ENCODE data around the gene KCTD14. TPM values are rescaled to one million over a fixed set of nuclear protein-coding genes. Genes with fewer than 3 reads are reported as not detected.

KCTD14 gene
- total RNA-seq, 2 experiments from 2014 or later, result not detected

- H3K36me3 ChIP-seq (ENCODE audit: insufficient read depth, low read length), result no peaks in the 10 kb centered on the region
- H3K9me3 ChIP-seq (ENCODE audit: low read length), result no peaks in the 10 kb centered on the region
- no peaks in the 10 kb centered on the region for H3K79me2 ChIP-seq (ENCODE audit: insufficient read depth, low read depth, low read length)
- H3K27ac ChIP-seq (ENCODE audit: low read depth, low read length, poor library complexity, severe bottlenecking), result no peak overlapping the region
- ChIA-PET CTCF (ENCODE audit: unreplicated experiment) (no interaction called here), POLR2A (no interaction called here)
- no peak for DNase-seq (ENCODE audit: low spot score)
- H3K4me1 ChIP-seq (ENCODE audit: insufficient read depth, low read length, poor library complexity, severe bottlenecking), result no peaks in the 10 kb centered on the region
- H3K4me3 ChIP-seq (ENCODE audit: low read depth, low read length, poor library complexity, severe bottlenecking), result no peak overlapping the region
- intact Hi-C loops (cut with micrococcal nuclease; ENCODE audit: unreplicated experiment), result no loop called here
- TF ChIP-seq EZH2phosphoT487 (IDR thresholded peaks at IDR 0.05; ENCODE audit: borderline replicate concordance, low read depth, low read length), result no peak
- TF ChIP-seq CTCF (conservative IDR thresholded peaks at IDR 0.05; ENCODE audit: low read length), result no peak
- H2AFZ ChIP-seq (ENCODE audit: low read length), result no peak overlapping the region
- no peaks in the 10 kb centered on the region for H3K9me2 ChIP-seq (ENCODE audit: insufficient read depth, low read length)
- H4K20me1 ChIP-seq (ENCODE audit: insufficient read depth, low read length), result no peaks in the 10 kb centered on the region
- no TSS peak for BruUV-seq (replicated peaks)
- H3K4me2 ChIP-seq (ENCODE audit: low read length), result no peak overlapping the region
Observed at GRCh38 chr11:78050964-78051831, 28.1 kb upstream of the KCTD14 start.

- ChIA-PET POLR2A (interaction anchor here (0.7 kb wide), 1 partner anchor 256 kb away, joined by 5 read pairs; no protein-coding TSS in a partner anchor), CTCF (ENCODE audit: unreplicated experiment) (no interaction called here)
- TF ChIP-seq CTCF (conservative IDR thresholded peaks at IDR 0.05; ENCODE audit: low read length) (no peak), EZH2phosphoT487 (IDR thresholded peaks at IDR 0.05; ENCODE audit: borderline replicate concordance, low read depth, low read length) (no peak)
- no peaks in the 10 kb centered on the region for H3K36me3 ChIP-seq (ENCODE audit: insufficient read depth, low read length)
- no peak overlapping the region for H3K4me2 ChIP-seq (ENCODE audit: low read length)
- BruUV-seq (replicated peaks), result no TSS peak
- H4K20me1 ChIP-seq (ENCODE audit: insufficient read depth, low read length), result no peaks in the 10 kb centered on the region
- no peaks in the 10 kb centered on the region for H3K9me3 ChIP-seq (ENCODE audit: low read length)
- H3K27ac ChIP-seq (ENCODE audit: low read depth, low read length, poor library complexity, severe bottlenecking), result no peak overlapping the region
- H3K4me3 ChIP-seq (ENCODE audit: low read depth, low read length, poor library complexity, severe bottlenecking), result no peak overlapping the region
- no peaks in the 10 kb centered on the region for H3K9me2 ChIP-seq (ENCODE audit: insufficient read depth, low read length)
- no peak overlapping the region for H2AFZ ChIP-seq (ENCODE audit: low read length)
- H3K79me2 ChIP-seq (ENCODE audit: insufficient read depth, low read depth, low read length), result no peaks in the 10 kb centered on the region
- H3K4me1 ChIP-seq (ENCODE audit: insufficient read depth, low read length, poor library complexity, severe bottlenecking), result peaks cover 3% of the 10 kb centered on the region
- intact Hi-C loops (cut with micrococcal nuclease; ENCODE audit: unreplicated experiment), result loop anchor here (5.0 kb wide), 2 partner anchors 47 to 272 kb away; no protein-coding TSS in a partner anchor
- no peak for DNase-seq (ENCODE audit: low spot score)
Observed at GRCh38 chr11:78049348-78049747, 26.3 kb upstream of the KCTD14 start.

GRCh38 chr11:78048561-78048960, 25.5 kb upstream of the KCTD14 start:
- no peaks in the 10 kb centered on the region for H3K9me2 ChIP-seq (ENCODE audit: insufficient read depth, low read length)
- no TSS peak for BruUV-seq (replicated peaks)
- no peak for TF ChIP-seq CTCF (conservative IDR thresholded peaks at IDR 0.05; ENCODE audit: low read length)
- TF ChIP-seq EZH2phosphoT487 (IDR thresholded peaks at IDR 0.05; ENCODE audit: borderline replicate concordance, low read depth, low read length), result no peak
- no peaks in the 10 kb centered on the region for H3K79me2 ChIP-seq (ENCODE audit: insufficient read depth, low read depth, low read length)
- no peaks in the 10 kb centered on the region for H4K20me1 ChIP-seq (ENCODE audit: insufficient read depth, low read length)
- H2AFZ ChIP-seq (ENCODE audit: low read length), result no peak overlapping the region
- no peak for DNase-seq (ENCODE audit: low spot score)
- no peak overlapping the region for H3K4me2 ChIP-seq (ENCODE audit: low read length)
- ChIA-PET CTCF (ENCODE audit: unreplicated experiment) (no interaction called here), POLR2A (interaction anchor here (0.7 to 0.9 kb wide), 2 partner anchors 257 to 417 kb away, joined by 3 to 5 read pairs; no protein-coding TSS in a partner anchor)
- H3K27ac ChIP-seq (ENCODE audit: low read depth, low read length, poor library complexity, severe bottlenecking), result no peak overlapping the region
- H3K9me3 ChIP-seq (ENCODE audit: low read length), result no peaks in the 10 kb centered on the region
- no peak overlapping the region for H3K4me3 ChIP-seq (ENCODE audit: low read depth, low read length, poor library complexity, severe bottlenecking)
- no peaks in the 10 kb centered on the region for H3K36me3 ChIP-seq (ENCODE audit: insufficient read depth, low read length)
- intact Hi-C loops (cut with micrococcal nuclease; ENCODE audit: unreplicated experiment), result loop anchor here (5.0 kb wide), 2 partner anchors 46 to 271 kb away; no protein-coding TSS in a partner anchor
- peaks cover 3% of the 10 kb centered on the region for H3K4me1 ChIP-seq (ENCODE audit: insufficient read depth, low read length, poor library complexity, severe bottlenecking)

Data from OCI-LY7 (cell line).